MCF 10A (cell line): ENCODE data around the gene LCE3D. TPM values are rescaled to one million over a fixed set of nuclear protein-coding genes. Genes with fewer than 3 reads are reported as not detected.

Experiments used
- Bru-seq: library from RNA; stranded (reverse); fragments of 400-500 nt; gene quantifications from one replicate; lab custom pipeline; 2021; lab: Mats Ljungman, UMichigan
- BruChase-seq, 2 experiments: library from RNA; stranded (reverse); fragments of 400-500 nt; gene quantifications; one replicate each; lab custom pipeline; 2021; lab: Mats Ljungman, UMichigan
- BruUV-seq: library from RNA; stranded (reverse); fragments of 400-500 nt; replicated peaks from 2 replicates; lab custom pipeline; 2021; lab: Mats Ljungman, UMichigan
- CTCF ChIA-PET: fragments of 300-600 bp; sonication (Branson Sonifier 250); formaldehyde crosslinking; extraction: SDS; loops from one replicate; lab custom pipeline; 2021; ENCODE audit warnings: antibody characterized with exemption, inconsistent platforms; lab: Yijun Ruan, JAX
- POLR2A ChIA-PET: fragments of 300-600, 350-650 bp; sonication (Branson Sonifier 250); formaldehyde crosslinking; extraction: SDS; loops from one replicate; lab custom pipeline; 2020; ENCODE audit warnings: antibody characterized with exemption, inconsistent platforms; lab: Yijun Ruan, JAX
- DNase-seq: peaks from one replicate; pipeline ENCODE4 v3.0.0-alpha.2; 2018; ENCODE audit not compliant: unreplicated experiment
- H3K27ac Mint-ChIP-seq: one replicate; pipeline ENCODE4 v1.8.0; 2022; ENCODE audit warnings: mild to moderate bottlenecking, low read depth, mixed read lengths; ENCODE audit not compliant: unreplicated experiment
- H3K27me3 Mint-ChIP-seq: one replicate; pipeline ENCODE4 v1.8.0; 2022; ENCODE audit warnings: mixed read lengths; ENCODE audit not compliant: insufficient read depth, unreplicated experiment
- H3K36me3 Mint-ChIP-seq: one replicate; pipeline ENCODE4 v1.8.0; 2022; ENCODE audit warnings: mild to moderate bottlenecking, moderate library complexity, mixed read lengths; ENCODE audit not compliant: insufficient read depth, unreplicated experiment
- H3K4me1 Mint-ChIP-seq: one replicate; pipeline ENCODE4 v1.8.0; 2022; ENCODE audit warnings: mixed read lengths; ENCODE audit not compliant: insufficient read depth, unreplicated experiment
- H3K4me3 Mint-ChIP-seq: one replicate; pipeline ENCODE4 v1.8.0; 2022; ENCODE audit warnings: mild to moderate bottlenecking, moderate library complexity, mixed read lengths; ENCODE audit not compliant: unreplicated experiment
- H3K9me3 Mint-ChIP-seq: one replicate; pipeline ENCODE4 v1.8.0; 2022; ENCODE audit warnings: mixed read lengths; ENCODE audit not compliant: unreplicated experiment
- CTCF ChIP-seq: fragments of 200-600 bp; IDR thresholded peaks from one replicate; pipeline ENCODE4 v1.8.0; 2022; ENCODE audit warnings: antibody characterized with exemption, mild to moderate bottlenecking; ENCODE audit not compliant: unreplicated experiment
- intact Hi-C: fragments of 100-400 bp; cut with micrococcal nuclease; formaldehyde crosslinking; loops from 2 replicates; pipeline ENCODE4 v1.14.1; 2022
- long read RNA-seq: library from polyadenylated mRNA; stranded (forward); transcript quantifications from one replicate; pipeline ENCODE4 v2.0.0, GENCODE V29; 2022
- total RNA-seq: library from RNA; stranded (reverse); gene quantifications from 2 replicates; pipeline ENCODE4 v1.2.3, GENCODE V29; 2022

Gene LCE3D
- 0.75 TPM in 1 of 2 replicates, not detected in the other for total RNA-seq
- not detected for Bru-seq, nascent RNA
- percentile 22 among the genes with signal in this experiment for BruChase-seq, experiment 1, labeled RNA remaining after a 6-hour chase
- BruChase-seq, experiment 2, labeled RNA remaining after a 2-hour chase: percentile 22 among the genes with signal in this experiment
- long read RNA-seq, partial matches to known transcripts: 0 of 1 reads
- long read RNA-seq, other reads (novel, unspliced or antisense): 0 of 1 reads

GRCh38 chr1:152580433-152580832 lies at the start of gene LCE3D:
TSS of gene LCE3D (minus strand) at chr1:152580516. CDS start at chr1:152579936, 580 bp downstream.
- H3K4me1 Mint-ChIP-seq: peaks cover 12% of the 10 kb centered on the region
- ChIA-PET CTCF (interaction anchor here (3.0 kb wide), 1 partner anchor 38 kb away, joined by 7 read pairs; no protein-coding TSS in a partner anchor), POLR2A (no interaction called here)
- TF ChIP-seq CTCF: no peak
- H3K27me3 Mint-ChIP-seq: no peaks in the 10 kb centered on the region
- H3K36me3 Mint-ChIP-seq: no peaks in the 10 kb centered on the region
- intact Hi-C loops: no loop called here
- H3K4me3 Mint-ChIP-seq: no peak within 1 kb of the TSS
- peak; percentile 55 for DNase-seq
- no peak within 1 kb of the TSS for H3K27ac Mint-ChIP-seq
- H3K9me3 Mint-ChIP-seq: no peaks in the 10 kb centered on the region
- BruUV-seq: no TSS peak

- Mint-ChIP-seq H3K36me3 (no peaks in the 10 kb centered on the region), H3K27ac (no peak overlapping the region), H3K9me3 (peaks cover 6% of the 10 kb centered on the region), H3K4me3 (no peak overlapping the region), H3K4me1 (peaks cover 8% of the 10 kb centered on the region), H3K27me3 (no peaks in the 10 kb centered on the region)
- POLR2A ChIA-PET: interaction anchor here (0.7 to 1.4 kb wide), 2 partner anchors 10 to 11 kb away, joined by 3 read pairs; no protein-coding TSS in a partner anchor
- intact Hi-C loops: no loop called here
- no TSS peak for BruUV-seq
- CTCF ChIA-PET: interaction anchor here (1.2 to 2.3 kb wide), 2 partner anchors 26 to 27 kb away, joined by 5 to 7 read pairs; no protein-coding TSS in a partner anchor
- TF ChIP-seq CTCF: no peak
- peak; percentile 33 for DNase-seq
Measured at GRCh38 chr1:152626744-152627143, 46.4 kb upstream of the LCE3D start.

- BruUV-seq: no TSS peak
- Mint-ChIP-seq H3K4me3 (no peak overlapping the region), H3K27ac (no peak overlapping the region), H3K36me3 (no peaks in the 10 kb centered on the region), H3K9me3 (peaks cover 10% of the 10 kb centered on the region), H3K27me3 (no peaks in the 10 kb centered on the region), H3K4me1 (peaks cover 8% of the 10 kb centered on the region)
- intact Hi-C loops: no loop called here
- peak; percentile 46 for TF ChIP-seq CTCF
- ChIA-PET POLR2A (interaction anchor here (0.7 to 1.2 kb wide), 2 partner anchors 9 to 127 kb away, joined by 3 to 5 read pairs; no protein-coding TSS in a partner anchor), CTCF (interaction anchor here (0.9 to 3.3 kb wide), 4 partner anchors 8 to 409 kb away, joined by 3 to 18 read pairs (median 11); no protein-coding TSS in a partner anchor)
- DNase-seq: no peak
Measured at GRCh38 chr1:152623203-152623844, 43.0 kb upstream of the LCE3D start.

- TF ChIP-seq CTCF: no peak
- no peaks in the 10 kb centered on the region for H3K36me3 Mint-ChIP-seq
- ChIA-PET POLR2A (interaction anchor here (0.7 kb wide), 1 partner anchor 127 kb away, joined by 5 read pairs; no protein-coding TSS in a partner anchor), CTCF (interaction anchor here (0.7 to 3.3 kb wide), 5 partner anchors 9 to 248 kb away, joined by 3 to 18 read pairs (median 6); no protein-coding TSS in a partner anchor)
- no peaks in the 10 kb centered on the region for H3K27me3 Mint-ChIP-seq
- peaks cover 13% of the 10 kb centered on the region for H3K9me3 Mint-ChIP-seq
- H3K27ac Mint-ChIP-seq: no peak within 1 kb of the TSS
- intact Hi-C loops: no loop called here
- no peak within 1 kb of the TSS for H3K4me3 Mint-ChIP-seq
- H3K4me1 Mint-ChIP-seq: peaks cover 8% of the 10 kb centered on the region
- no TSS peak for BruUV-seq
- no peak for DNase-seq
Measured at GRCh38 chr1:152622803-152623202, 42.5 kb upstream of the LCE3D start, which contains the start of gene LCE3A. TSS of gene LCE3A (minus strand) at chr1:152623103. CDS start at chr1:152623103, 0 bp downstream.
